Endothelial cell (in vitro differentiated cells): Measurements from ENCODE around the gene RAB1B. TPM values are rescaled to one million over a fixed set of nuclear protein-coding genes. Genes with fewer than 3 reads are reported as not detected.

Experiments used
- DNase-seq: peaks from one replicate; pipeline ENCODE4 v3.0.0; 2021; ENCODE audit warnings: low spot score
- H3K27ac Mint-ChIP-seq: one replicate; pipeline ENCODE4 v1.8.0; 2021; ENCODE audit warnings: mixed read lengths, inconsistent platforms; ENCODE audit not compliant: unreplicated experiment
- H3K27me3 Mint-ChIP-seq: one replicate; pipeline ENCODE4 v1.8.0; 2021; ENCODE audit warnings: mild to moderate bottlenecking, moderate library complexity, mixed read lengths, inconsistent platforms; ENCODE audit not compliant: unreplicated experiment
- H3K36me3 Mint-ChIP-seq: one replicate; pipeline ENCODE4 v1.8.0; 2021; ENCODE audit warnings: mild to moderate bottlenecking, low read depth, mixed read lengths, inconsistent platforms; ENCODE audit not compliant: unreplicated experiment
- H3K4me1 Mint-ChIP-seq: one replicate; pipeline ENCODE4 v1.8.0; 2021; ENCODE audit warnings: mild to moderate bottlenecking, mixed read lengths, inconsistent platforms; ENCODE audit not compliant: unreplicated experiment
- H3K4me3 Mint-ChIP-seq: one replicate; pipeline ENCODE4 v1.8.0; 2021; ENCODE audit warnings: mild to moderate bottlenecking, mixed read lengths, inconsistent platforms; ENCODE audit not compliant: unreplicated experiment
- H3K9me3 Mint-ChIP-seq: one replicate; pipeline ENCODE4 v1.8.0; 2021; ENCODE audit warnings: mixed read lengths, inconsistent platforms; ENCODE audit not compliant: unreplicated experiment
- total RNA-seq: library from RNA; stranded (reverse); fragmentation: NEBNext Ultra II Directional; extraction: Animal tissue kit (Norgen Biotek cat#: 25700); gene quantifications from one replicate; pipeline ENCODE4 v1.2.1, GENCODE V29; 2021; ENCODE audit not compliant: unreplicated experiment
- TF ChIP-seq, protein P1 (sequence below): fragments of 200-600 bp; sonication (generic); IDR thresholded peaks from one replicate; pipeline ENCODE4 v1.5.0; 2021; ENCODE audit warnings: antibody characterized with exemption; ENCODE audit not compliant: unreplicated experiment

RAB1B gene
- total RNA-seq, 1 donor from 2014 or later, result 189 TPM

GRCh38 chr11:66281776-66282467 is 13.5 kb downstream of the RAB1B start:
- H3K4me3 Mint-ChIP-seq, result no peak overlapping the region
- H3K9me3 Mint-ChIP-seq, result no peaks in the 10 kb centered on the region
- peak overlapping the region; percentile 93 for H3K27ac Mint-ChIP-seq
- peaks cover 19% of the 10 kb centered on the region for H3K27me3 Mint-ChIP-seq
- DNase-seq, result no peak
- H3K4me1 Mint-ChIP-seq, result peaks cover 11% of the 10 kb centered on the region
- TF ChIP-seq, protein P1, sequence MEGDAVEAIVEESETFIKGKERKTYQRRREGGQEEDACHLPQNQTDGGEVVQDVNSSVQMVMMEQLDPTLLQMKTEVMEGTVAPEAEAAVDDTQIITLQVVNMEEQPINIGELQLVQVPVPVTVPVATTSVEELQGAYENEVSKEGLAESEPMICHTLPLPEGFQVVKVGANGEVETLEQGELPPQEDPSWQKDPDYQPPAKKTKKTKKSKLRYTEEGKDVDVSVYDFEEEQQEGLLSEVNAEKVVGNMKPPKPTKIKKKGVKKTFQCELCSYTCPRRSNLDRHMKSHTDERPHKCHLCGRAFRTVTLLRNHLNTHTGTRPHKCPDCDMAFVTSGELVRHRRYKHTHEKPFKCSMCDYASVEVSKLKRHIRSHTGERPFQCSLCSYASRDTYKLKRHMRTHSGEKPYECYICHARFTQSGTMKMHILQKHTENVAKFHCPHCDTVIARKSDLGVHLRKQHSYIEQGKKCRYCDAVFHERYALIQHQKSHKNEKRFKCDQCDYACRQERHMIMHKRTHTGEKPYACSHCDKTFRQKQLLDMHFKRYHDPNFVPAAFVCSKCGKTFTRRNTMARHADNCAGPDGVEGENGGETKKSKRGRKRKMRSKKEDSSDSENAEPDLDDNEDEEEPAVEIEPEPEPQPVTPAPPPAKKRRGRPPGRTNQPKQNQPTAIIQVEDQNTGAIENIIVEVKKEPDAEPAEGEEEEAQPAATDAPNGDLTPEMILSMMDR, result no peak
- H3K36me3 Mint-ChIP-seq, result peaks cover 8% of the 10 kb centered on the region

DNA sequence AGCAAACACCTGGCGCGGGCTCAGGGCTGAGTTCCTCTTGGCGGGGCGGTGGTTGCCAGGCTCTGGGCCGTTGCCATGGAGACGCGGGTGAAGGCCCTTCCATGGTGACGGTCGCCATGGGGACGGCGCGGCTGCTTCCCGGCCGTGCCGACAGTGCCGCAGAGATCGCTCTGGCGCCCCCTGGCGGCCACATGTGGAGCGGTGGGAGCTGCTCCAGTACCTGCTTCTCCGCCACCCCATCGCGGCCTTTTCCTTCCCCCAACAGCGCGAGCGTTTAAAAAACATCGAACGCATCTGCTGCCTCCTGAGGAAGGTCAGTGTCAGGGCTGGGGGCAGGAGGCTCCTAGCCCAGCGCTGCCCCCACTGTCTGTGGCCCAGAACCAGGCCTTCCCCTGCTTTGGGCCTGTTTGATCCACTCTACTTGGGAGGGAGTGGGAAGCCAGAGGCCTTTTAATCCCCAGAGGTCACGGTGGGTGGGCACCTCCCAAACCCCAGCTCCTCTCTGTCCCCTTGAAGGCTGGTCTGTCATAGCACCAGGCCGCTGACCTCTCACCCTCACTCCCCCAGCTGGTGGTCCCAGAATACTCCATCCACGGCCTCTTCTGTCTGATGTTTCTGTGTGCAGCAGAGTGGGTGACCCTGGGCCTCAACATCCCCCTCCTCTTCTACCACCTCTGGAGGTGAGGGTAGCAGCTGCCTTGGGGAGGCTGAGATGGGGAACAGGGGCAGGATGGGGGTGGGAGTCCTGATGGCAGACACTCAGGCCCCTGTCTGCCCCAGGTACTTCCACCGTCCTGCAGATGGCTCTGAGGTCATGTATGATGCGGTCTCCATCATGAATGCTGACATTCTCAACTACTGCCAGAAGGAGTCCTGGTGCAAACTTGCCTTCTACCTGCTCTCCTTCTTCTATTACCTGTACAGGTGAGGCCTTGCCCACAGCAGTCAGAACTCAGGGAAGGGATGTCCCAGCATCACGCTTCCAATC is 14.3 kb downstream of the RAB1B start:
- H3K9me3 Mint-ChIP-seq, result no peaks in the 10 kb centered on the region
- no peak overlapping the region for H3K4me3 Mint-ChIP-seq
- peak; percentile 100 for DNase-seq
- no peak overlapping the region for H3K27ac Mint-ChIP-seq
- H3K4me1 Mint-ChIP-seq, result peaks cover 11% of the 10 kb centered on the region
- TF ChIP-seq, protein P1, result peak; percentile 98
- H3K36me3 Mint-ChIP-seq, result peaks cover 8% of the 10 kb centered on the region
- peaks cover 19% of the 10 kb centered on the region for H3K27me3 Mint-ChIP-seq

- no peak for DNase-seq
- H3K27ac Mint-ChIP-seq, result no peak overlapping the region
- TF ChIP-seq, protein P1, result no peak
- no peak overlapping the region for H3K4me3 Mint-ChIP-seq
- H3K36me3 Mint-ChIP-seq, result peaks cover 8% of the 10 kb centered on the region
- H3K4me1 Mint-ChIP-seq, result peaks cover 16% of the 10 kb centered on the region
- peaks cover 19% of the 10 kb centered on the region for H3K27me3 Mint-ChIP-seq
- no peaks in the 10 kb centered on the region for H3K9me3 Mint-ChIP-seq
Measured at GRCh38 chr11:66283461-66284105, 15.1 kb downstream of the RAB1B start.

- Mint-ChIP-seq H3K36me3 (peaks cover 8% of the 10 kb centered on the region), H3K4me3 (no peak overlapping the region), H3K27ac (no peak overlapping the region), H3K9me3 (no peaks in the 10 kb centered on the region), H3K4me1 (peaks cover 15% of the 10 kb centered on the region), H3K27me3 (peaks cover 19% of the 10 kb centered on the region)
- TF ChIP-seq, protein P1, result no peak
- no peak for DNase-seq
Measured at GRCh38 chr11:66284526-66285078, 16.2 kb downstream of the RAB1B start.
